Dedifferentiated amniotic fluid mesenchymal stem cell (primary cell): ENCODE measurements around the gene WDR31.
"Not testable (repeated sequence)": the region's sequence is repeated elsewhere in the genome, so short reads cannot be mapped to it uniquely, and the experiment has no call there.

ENCODE experiments used
- DNase-seq: peaks from one replicate; pipeline ENCODE4 v3.0.0-alpha.2; 2016; ENCODE audit errors: extremely low spot score

The WDR31 gene

GRCh38 chr9:113298311-113298710 lies 41.8 kb downstream of the WDR31 start:
- DNase-seq, result no peak

- no peak for DNase-seq
Observed at GRCh38 chr9:113296796-113297558, 43.1 kb downstream of the WDR31 start.

- not testable (repeated sequence) for DNase-seq
Observed at GRCh38 chr9:113296247-113296646, 43.8 kb downstream of the WDR31 start.

GRCh38 chr9:113293285-113293878 lies 46.7 kb downstream of the WDR31 start:
- peak; percentile 82 for DNase-seq

- no peak for DNase-seq
Observed at GRCh38 chr9:113290052-113290607, 49.9 kb downstream of the WDR31 start.

- no peak for DNase-seq
Observed at GRCh38 chr9:113289091-113289490, 51.0 kb downstream of the WDR31 start.

- DNase-seq, result no peak
Observed at GRCh38 chr9:113281356-113281755, 58.7 kb downstream of the WDR31 start.

GRCh38 chr9:113278840-113279239 lies 61.2 kb downstream of the WDR31 start:
- DNase-seq, result no peak

- peak; percentile 98 for DNase-seq
Observed at GRCh38 chr9:113275157-113276131, 64.6 kb downstream of the WDR31 start, which contains the start of the genes CDC26 and PRPF4. CDC26 (minus strand) TSS chr9:113275572; CDS start chr9:113272507, 3,065 bp downstream. PRPF4 (plus strand) TSS chr9:113275658; CDS start chr9:113275744, 86 bp downstream.

GRCh38 chr9:113274474-113275156 lies 65.5 kb downstream of the WDR31 start:
- DNase-seq, result peak; percentile 67

- no peak for DNase-seq
Observed at GRCh38 chr9:113269871-113270270, 70.2 kb downstream of the WDR31 start.

- DNase-seq, result no peak
Observed at GRCh38 chr9:113269355-113269754, 70.7 kb downstream of the WDR31 start.

GRCh38 chr9:113267911-113268566 lies 72.0 kb downstream of the WDR31 start:
- DNase-seq, result no peak

GRCh38 chr9:113266174-113266573 lies 73.9 kb downstream of the WDR31 start:
- no peak for DNase-seq
